GM19455 (cell line): ENCODE data around the gene PLSCR1.
"Not testable (repeated sequence)": the region's sequence is repeated elsewhere in the genome, so short reads cannot be mapped to it uniquely, and the experiment has no call there.

ENCODE experiments used
- ATAC-seq: cut with Tn5 transposase; IDR thresholded peaks from one replicate; pipeline ENCODE4 v1.9.1; 2021; ENCODE audit not compliant: unreplicated experiment

The PLSCR1 gene

GRCh38 chr3:146517684-146518435 lies 26.5 kb downstream of the PLSCR1 start:
- ATAC-seq = no peak

DNA sequence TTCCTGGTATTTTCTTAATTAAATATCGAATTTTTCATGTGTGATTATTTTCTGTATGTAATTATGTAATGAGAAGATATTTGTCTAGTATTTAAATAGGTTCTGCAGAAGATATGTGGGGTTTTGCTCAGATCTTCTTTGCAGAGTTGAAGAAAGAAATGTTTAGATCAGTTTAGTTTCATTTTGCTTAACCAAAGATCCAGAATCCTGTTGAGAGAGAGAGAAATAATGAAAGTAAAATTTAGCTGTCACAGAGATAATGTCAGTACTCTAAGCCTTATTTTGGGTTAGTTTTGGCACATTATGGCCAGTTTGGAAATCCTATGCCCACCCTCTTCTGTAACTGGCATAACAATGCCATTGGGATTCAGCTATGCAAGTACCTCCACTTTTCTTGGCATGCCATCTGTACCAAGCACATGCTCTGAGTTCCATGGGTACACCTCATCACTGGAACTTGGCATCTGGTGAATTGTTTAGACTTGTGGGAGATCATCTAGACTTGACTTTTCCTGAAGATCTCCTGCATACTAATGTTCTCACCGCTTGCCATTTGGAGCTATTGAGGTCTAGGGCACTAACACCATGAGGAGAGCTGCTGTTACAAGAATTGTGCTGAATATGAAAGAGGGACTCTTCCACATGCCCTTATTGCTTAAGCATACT lies 30.9 kb downstream of the PLSCR1 start:
- ATAC-seq = no peak

DNA sequence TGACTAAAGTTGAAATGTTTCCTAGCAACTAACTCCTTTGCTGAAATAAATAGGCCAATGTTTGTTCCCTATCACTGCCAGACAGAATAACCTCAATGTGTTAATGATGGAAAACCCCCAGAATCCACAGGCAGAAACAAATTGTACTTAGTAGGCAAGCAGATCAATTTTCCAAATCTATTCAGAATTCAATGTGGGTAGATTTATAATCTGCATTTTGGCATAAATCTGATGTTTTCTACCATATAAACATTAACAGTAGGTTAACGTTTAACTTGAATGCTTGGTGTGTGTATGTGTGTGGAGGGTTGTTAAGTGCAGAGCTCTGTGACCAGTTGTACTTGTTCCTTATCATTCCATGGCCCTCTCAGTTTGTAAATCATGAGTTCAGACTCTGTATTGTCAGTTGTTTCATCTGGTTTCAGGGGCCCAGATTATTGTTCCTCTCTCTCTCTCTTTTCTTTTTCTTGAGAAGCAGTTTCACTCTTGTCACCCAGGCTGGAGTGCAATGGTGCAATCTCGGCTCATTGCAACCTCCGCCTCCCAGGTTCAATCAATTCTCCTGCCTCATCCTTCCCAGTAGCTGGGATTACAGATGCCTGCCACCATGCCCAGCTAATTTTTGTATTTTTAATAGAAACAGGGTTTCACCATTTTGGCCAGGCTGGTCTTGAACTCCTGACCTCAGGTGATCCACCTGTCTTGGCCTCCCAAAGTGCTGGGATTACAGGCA lies 32.8 kb downstream of the PLSCR1 start:
- no peak for ATAC-seq

GRCh38 chr3:146507331-146508120 lies 36.9 kb downstream of the PLSCR1 start:
- no peak for ATAC-seq

DNA sequence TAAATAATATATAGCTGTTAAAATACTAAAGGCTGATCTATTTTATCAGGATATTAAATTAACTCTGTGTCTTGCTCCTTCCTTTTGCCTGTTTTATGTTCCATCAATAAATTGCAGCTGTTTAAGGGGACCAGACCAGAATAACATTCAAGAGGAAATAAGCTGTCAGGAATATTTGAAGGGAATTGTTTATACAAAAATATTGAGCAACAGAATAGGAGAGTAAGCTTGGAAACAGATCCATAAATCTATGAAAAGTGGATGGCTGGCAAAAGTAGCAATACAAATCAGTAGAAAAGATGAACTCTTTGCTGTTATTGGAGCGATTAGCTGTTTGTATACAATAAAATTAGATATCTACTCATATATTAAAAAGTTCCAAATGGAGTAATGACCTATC lies 38.9 kb downstream of the PLSCR1 start:
- ATAC-seq = no peak

DNA sequence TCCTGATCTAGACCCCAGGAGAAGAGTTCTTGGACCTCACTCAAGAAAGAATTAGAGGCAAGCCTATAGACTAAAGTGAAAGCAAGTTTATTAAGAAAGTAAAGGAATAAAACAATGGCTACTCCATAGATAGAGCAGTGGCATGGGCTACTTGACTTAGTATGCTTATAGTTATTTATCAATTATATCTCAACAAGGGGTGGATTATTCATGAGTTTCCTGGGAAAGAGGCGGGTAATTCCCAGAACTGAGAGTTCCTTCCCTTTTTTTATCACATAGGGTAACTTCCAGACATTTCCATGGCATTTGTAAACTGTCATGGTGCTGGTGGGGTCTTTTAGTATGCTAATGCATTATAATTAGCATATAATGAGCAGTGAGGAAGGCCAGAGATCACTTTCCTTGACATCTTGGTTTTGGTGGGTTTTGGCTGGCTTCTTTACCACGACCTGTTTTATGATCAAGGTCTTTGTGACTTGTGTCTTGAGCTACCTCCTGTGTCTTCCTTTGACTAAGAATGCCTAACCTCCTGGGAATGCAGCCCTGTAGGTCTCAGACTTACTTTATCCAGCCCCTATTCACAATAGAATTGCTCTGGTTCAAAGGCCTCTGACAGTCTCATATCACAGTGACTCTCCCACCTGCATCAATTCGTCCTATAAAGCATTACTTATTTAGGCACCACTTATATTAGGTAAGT lies 39.8 kb downstream of the PLSCR1 start:
- ATAC-seq = no peak

- ATAC-seq = peak; percentile 100
Observed at GRCh38 chr3:146503461-146504202, 40.8 kb downstream of the PLSCR1 start.

GRCh38 chr3:146502887-146503460 lies 41.4 kb downstream of the PLSCR1 start:
- ATAC-seq = no peak

- no peak for ATAC-seq
Observed at GRCh38 chr3:146501752-146502151, 42.7 kb downstream of the PLSCR1 start.

DNA sequence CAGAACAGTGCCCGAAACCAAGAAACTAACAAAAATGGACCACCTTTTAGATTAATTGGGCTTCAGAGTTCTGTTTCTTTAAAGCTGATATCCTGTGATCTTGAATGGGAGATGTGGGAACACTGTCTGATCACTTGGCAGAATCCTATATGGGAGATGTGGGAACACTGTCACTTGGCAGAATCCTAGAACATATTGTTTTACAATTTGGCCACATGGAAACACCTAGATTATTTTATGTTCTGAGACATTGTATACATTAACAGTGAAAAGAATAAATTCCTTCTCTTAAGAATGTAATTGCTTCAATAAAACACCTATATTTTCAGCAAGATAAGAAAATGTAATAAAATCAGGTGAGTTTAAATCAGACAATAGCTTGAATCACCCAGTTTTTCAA lies 44.7 kb downstream of the PLSCR1 start:
- ATAC-seq = no peak

GRCh38 chr3:146498002-146498736 lies 46.2 kb downstream of the PLSCR1 start:
- ATAC-seq = no peak

- ATAC-seq = not testable (repeated sequence)
Observed at GRCh38 chr3:146497145-146497843, 47.1 kb downstream of the PLSCR1 start.

GRCh38 chr3:146496726-146497125 lies 47.7 kb downstream of the PLSCR1 start:
- ATAC-seq = no peak

- ATAC-seq = no peak
Observed at GRCh38 chr3:146496251-146496650, 48.2 kb downstream of the PLSCR1 start.

- no peak for ATAC-seq
Observed at GRCh38 chr3:146493761-146494160, 50.6 kb downstream of the PLSCR1 start.

GRCh38 chr3:146493221-146493620 lies 51.2 kb downstream of the PLSCR1 start:
- no peak for ATAC-seq

GRCh38 chr3:146491303-146491702 lies 53.1 kb downstream of the PLSCR1 start:
- no peak for ATAC-seq

GRCh38 chr3:146485297-146485696 lies 59.1 kb downstream of the PLSCR1 start:
- ATAC-seq = no peak
